ENCODE data around the gene SMYD3. TPM values are rescaled to one million over a fixed set of nuclear protein-coding genes. Genes with fewer than 3 reads are reported as not detected.
A peak's percentile ranks its signal among the peaks of the same experiment; 100 is the strongest.

Gene SMYD3
- total RNA-seq, 1 experiment from 2014 or later, result 25.5 TPM

GRCh38 chr1:245932302-245932972 lies 574.6 kb downstream of the SMYD3 start:
- no peaks in the 10 kb centered on the region for H3K27me3 Mint-ChIP-seq (ENCODE audit: low read depth)
- Histone ChIP-seq H2AK5ac (ENCODE audit: insufficient read length, low read length) (no peak overlapping the region), H3K23ac (ENCODE audit: insufficient read length, low read depth, low read length) (no peak overlapping the region), H3K9ac (ENCODE audit: extremely low read depth, insufficient read length, low read length) (no peak overlapping the region), H2BK20ac (ENCODE audit: low read depth, low read length, poor library complexity, severe bottlenecking) (no peak overlapping the region), H2BK5ac (ENCODE audit: insufficient read length, low read length) (no peak overlapping the region), H3K79me1 (ENCODE audit: insufficient read depth, low read depth, low read length, poor library complexity, severe bottlenecking) (no peaks in the 10 kb centered on the region), H2BK12ac (ENCODE audit: insufficient read length, low read depth, low read length) (no peak overlapping the region), H3K4ac (ENCODE audit: low read depth, low read length) (no peak overlapping the region), H3K23me2 (ENCODE audit: insufficient read length, low read depth, low read length, poor library complexity, severe bottlenecking) (no peaks in the 10 kb centered on the region), H3K27ac (ENCODE audit: insufficient read length, low read depth, low read length) (no peak overlapping the region), H3K4me1 (ENCODE audit: insufficient read depth, low read length) (peaks cover 6% of the 10 kb centered on the region; the same call in 1 of the 2 replicates), H3K56ac (ENCODE audit: insufficient read length, low read depth, low read length) (no peak overlapping the region), H2AFZ (ENCODE audit: low read length) (no peak overlapping the region), H3K79me2 (ENCODE audit: insufficient read depth, low read length) (no peaks in the 10 kb centered on the region), H2BK15ac (ENCODE audit: low read depth, low read length) (no peak overlapping the region), H2BK120ac (ENCODE audit: low read depth, low read length, poor library complexity, severe bottlenecking) (no peak overlapping the region), H3T11ph (ENCODE audit: low read length) (no peak overlapping the region), H3K18ac (ENCODE audit: insufficient read length, low read depth, low read length) (no peak overlapping the region), H3K9me3 (ENCODE audit: control insufficient read depth, low read depth, low read length) (no peaks in the 10 kb centered on the region), H4K5ac (ENCODE audit: insufficient read length, low read depth, low read length) (no peak overlapping the region), H3K14ac (ENCODE audit: insufficient read depth, low read length) (no peak overlapping the region), H4K8ac (replicated peaks; ENCODE audit: insufficient read length, low read depth, low read length) (no peak overlapping the region), H4K20me1 (ENCODE audit: control insufficient read depth, insufficient read depth, insufficient read length) (no peaks in the 10 kb centered on the region), H3K4me2 (ENCODE audit: insufficient read depth, insufficient read length, low read length) (no peak overlapping the region), H4K91ac (ENCODE audit: insufficient read length, low read depth, low read length) (no peak overlapping the region), H3K27me3 (ENCODE audit: insufficient read depth, low read length) (no peaks in the 10 kb centered on the region)
- no peak overlapping the region for H3K4me3 Mint-ChIP-seq
- no peak for DNase-seq
- no CpG with 5 or more reads among the region's 8 CpGs for WGBS (ENCODE audit: extremely low coverage, insufficient read length, low lambda C conversion rate)
- no peaks in the 10 kb centered on the region for H3K9me3 Mint-ChIP-seq
- peaks cover 16 to 19% of the 10 kb centered on the region in 2 experiments for H3K4me1 Mint-ChIP-seq
- H3K27ac Mint-ChIP-seq, result peak overlapping the region in 2 of 3 experiments; percentile 26 to 27; a peak in 3 of 7 replicates
- no peak for TF ChIP-seq CTCF (conservative IDR thresholded peaks at IDR 0.05)
- no peaks in the 10 kb centered on the region for H3K36me3 Mint-ChIP-seq (ENCODE audit: insufficient read depth in 1 of 3, low read depth in 3 of 3)

All from H9 (cell line).